ENCODE results near the gene SH2D4B.

DNA sequence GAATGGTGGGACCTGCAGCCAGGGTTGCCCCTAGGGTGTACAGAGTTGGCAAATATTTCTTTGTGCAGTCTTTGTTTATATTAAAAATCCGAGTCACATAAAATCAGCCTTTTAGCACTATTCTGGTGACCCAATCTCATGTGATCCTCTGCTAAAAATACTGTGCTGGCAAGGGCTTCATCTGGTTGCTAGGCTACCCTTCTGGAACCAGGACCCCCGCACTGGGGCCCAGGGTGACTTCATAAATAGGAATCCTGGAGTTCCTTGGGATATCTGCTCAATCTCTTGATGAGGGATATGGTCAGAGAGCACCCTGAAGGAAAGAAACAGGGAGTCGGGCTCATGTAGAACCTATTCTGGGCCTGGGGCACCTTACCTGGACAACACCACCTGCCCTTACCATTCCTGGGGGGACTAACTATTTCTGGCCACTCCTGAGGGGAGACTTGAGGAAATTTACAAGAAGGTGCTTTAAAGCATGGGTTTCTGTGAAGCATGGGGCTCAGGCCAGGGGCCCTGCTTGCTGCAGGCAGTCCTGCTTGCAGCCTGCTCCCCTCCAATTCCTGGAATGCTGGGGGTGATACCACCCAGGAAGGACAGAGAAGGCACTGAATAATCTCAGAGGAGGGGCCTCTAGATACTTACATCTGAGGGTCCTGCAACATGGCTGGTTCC, 44.7 kb downstream of the SH2D4B start:
- TF ChIP-seq, protein P1, sequence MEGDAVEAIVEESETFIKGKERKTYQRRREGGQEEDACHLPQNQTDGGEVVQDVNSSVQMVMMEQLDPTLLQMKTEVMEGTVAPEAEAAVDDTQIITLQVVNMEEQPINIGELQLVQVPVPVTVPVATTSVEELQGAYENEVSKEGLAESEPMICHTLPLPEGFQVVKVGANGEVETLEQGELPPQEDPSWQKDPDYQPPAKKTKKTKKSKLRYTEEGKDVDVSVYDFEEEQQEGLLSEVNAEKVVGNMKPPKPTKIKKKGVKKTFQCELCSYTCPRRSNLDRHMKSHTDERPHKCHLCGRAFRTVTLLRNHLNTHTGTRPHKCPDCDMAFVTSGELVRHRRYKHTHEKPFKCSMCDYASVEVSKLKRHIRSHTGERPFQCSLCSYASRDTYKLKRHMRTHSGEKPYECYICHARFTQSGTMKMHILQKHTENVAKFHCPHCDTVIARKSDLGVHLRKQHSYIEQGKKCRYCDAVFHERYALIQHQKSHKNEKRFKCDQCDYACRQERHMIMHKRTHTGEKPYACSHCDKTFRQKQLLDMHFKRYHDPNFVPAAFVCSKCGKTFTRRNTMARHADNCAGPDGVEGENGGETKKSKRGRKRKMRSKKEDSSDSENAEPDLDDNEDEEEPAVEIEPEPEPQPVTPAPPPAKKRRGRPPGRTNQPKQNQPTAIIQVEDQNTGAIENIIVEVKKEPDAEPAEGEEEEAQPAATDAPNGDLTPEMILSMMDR (IDR thresholded peaks at IDR 0.05): no peak
- no peak for TF ChIP-seq POLR2AphosphoS5 (IDR thresholded peaks at IDR 0.05; ENCODE audit: insufficient read depth in 1 of 2, low read depth in 1 of 2)
